LNCAP (cell line): ENCODE data around the gene STMP1.

Experiments used
- CTCF ChIP-seq: fragments of 450-650 bp; IDR thresholded peaks from 2 replicates; pipeline ENCODE4 v1.5.1; 2017; ENCODE audit warnings: mild to moderate bottlenecking

STMP1 gene

GRCh38 chr7:135644154-135644553, 18.2 kb upstream of the STMP1 start:
- TF ChIP-seq CTCF: no peak

DNA sequence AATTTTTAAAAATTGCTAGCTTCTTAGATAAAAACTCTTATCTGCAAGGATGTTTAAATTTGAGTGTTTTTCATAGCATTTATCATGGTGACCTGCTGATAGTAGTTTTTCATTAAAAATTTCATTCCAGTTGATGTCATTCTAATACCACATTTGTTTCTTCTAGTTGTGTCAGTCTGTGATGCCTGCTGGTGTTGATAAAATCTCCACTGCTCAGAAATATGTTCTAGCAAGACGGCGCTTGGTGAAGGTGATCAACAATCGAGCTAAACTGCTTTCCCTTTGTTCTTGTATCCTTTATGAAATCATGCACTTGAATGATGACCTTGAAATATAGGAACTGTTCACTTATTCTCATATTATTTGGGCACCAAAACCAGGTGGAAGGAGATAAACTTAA, 17.6 kb upstream of the STMP1 start:
- TF ChIP-seq CTCF: no peak

DNA sequence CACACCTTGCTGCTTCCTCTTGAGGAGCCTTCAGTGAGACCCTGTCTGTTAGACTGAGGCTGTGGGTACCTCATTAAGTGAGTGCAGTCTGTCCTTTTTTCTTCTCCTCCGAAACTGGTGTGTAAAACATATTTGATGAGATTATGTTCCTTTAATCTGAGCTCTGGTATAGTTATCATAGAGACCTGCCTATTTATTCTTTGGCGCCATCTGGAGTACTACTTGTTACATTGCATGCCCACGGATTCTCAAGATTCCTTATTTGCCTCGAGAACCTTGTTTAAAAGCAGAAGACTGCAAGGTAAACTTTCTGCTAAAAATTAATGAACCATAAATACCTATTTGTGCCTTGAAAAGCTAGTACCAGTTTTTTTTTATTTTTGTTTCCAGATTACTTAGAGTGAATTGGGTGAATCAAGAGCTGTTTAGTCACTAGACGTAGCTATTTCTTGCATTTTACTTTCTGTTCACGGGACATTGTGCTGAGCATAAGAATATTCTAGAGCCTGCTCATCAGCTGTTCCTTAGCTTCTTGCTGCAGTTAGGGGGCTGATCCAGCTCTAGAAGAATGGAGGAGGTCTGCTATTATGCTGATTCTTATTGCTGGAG, 16.9 kb upstream of the STMP1 start:
- TF ChIP-seq CTCF: peak; percentile 69

GRCh38 chr7:135647755-135648154, 14.6 kb upstream of the STMP1 start:
- no peak for TF ChIP-seq CTCF

DNA sequence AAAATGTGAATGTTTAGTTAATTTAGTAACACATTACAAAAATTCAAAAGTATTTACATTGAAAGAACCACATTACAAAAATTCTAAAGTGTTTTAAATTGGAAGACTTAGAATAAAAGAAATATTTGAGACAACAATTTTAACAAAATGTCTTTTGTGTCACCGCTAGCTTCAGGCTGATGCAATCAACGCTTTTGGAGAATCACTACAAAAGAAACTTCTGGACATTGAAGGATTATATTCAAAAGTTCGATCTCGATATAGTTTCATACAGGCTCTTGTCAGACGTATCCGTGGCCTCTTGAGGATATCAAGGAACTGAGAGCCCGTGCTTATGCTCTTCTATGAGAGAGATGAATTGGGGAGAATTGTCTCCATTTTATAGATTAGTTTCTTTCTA, 14.1 kb upstream of the STMP1 start:
- TF ChIP-seq CTCF: no peak

DNA sequence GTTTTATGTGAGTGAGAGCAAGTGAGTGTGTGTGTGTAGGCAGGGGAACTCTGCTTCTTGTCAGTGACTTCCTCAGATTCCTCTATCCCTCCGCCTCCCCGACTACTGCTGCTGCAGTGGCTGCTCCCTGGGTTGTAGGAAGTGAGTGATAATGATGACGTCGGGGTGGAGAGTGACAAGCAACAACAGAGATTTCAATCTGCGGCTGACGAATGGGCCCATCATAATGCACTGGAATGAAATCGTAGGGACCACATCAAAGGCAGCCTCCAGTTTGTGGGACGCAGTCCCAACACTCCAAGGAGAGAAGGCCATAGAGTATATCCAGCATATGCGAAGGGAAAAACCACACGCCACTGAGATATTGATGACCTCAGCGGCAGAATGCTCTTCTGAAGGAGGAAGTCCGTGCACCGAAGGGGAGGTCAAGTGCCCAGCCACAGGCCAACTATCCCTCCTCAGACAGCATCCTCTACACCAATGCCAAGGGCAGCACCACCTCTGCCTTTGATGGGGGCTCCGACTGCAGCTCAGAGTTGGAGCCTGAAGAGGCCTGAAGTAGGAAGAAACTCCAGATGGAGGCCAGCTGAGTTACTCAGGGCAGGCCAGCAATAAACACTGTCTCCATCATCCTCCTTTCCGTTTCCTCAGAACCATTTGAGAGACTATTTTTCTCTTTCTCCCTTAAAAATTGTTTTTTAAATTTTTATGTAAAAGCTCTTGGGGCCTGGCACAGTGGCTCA, 11.3 kb upstream of the STMP1 start:
- no peak for TF ChIP-seq CTCF

DNA sequence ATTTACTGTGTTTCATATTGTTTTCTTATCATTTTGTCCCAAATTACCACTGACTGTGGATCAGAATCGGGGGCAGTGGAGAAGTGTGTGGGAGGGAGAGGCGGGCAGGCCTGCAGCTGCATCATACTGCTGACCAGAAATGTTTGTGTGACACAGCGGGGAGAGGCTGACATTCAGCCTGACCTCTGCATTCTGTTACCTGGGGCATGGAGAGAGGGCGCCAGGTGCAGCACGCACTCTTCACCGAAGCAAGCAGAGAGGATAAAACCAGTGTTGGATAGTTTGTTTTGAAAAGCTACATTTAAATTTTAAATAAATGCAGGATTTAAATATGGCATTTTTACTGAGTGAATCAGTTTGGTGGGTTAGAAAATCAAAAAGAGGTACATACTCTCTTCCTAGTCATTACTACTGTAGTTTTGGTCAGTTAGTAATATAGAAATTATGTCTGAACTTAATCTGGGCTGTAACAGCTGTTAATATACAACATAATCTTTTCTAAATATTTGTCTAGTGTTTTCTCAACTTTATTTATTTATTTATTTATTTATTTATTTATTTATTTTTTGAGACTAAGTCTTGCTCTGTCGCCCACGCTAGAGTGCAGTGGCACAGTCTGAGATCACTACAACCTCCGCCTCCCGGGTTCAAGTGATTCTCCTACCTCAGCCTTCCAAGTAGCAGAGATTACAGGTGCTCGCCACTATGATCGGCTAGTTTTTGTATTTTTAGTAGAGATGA, 8.8 kb upstream of the STMP1 start:
- no peak for TF ChIP-seq CTCF
